Activated T-helper 1 cell treated with anti-CD3 and anti-CD28 coated beads, Interleukin-2, amount 50 U/mL, for 16 hours (primary cell): Measurements from ENCODE around the gene CIB2.

Experiments
- DNase-seq, 2 donors: peaks; one replicate each; pipeline ENCODE4 v3.0.0-alpha.2; 2020; ENCODE audit warnings: low read depth in 1 of 2, low spot score in 1 of 2

The CIB2 gene

DNA sequence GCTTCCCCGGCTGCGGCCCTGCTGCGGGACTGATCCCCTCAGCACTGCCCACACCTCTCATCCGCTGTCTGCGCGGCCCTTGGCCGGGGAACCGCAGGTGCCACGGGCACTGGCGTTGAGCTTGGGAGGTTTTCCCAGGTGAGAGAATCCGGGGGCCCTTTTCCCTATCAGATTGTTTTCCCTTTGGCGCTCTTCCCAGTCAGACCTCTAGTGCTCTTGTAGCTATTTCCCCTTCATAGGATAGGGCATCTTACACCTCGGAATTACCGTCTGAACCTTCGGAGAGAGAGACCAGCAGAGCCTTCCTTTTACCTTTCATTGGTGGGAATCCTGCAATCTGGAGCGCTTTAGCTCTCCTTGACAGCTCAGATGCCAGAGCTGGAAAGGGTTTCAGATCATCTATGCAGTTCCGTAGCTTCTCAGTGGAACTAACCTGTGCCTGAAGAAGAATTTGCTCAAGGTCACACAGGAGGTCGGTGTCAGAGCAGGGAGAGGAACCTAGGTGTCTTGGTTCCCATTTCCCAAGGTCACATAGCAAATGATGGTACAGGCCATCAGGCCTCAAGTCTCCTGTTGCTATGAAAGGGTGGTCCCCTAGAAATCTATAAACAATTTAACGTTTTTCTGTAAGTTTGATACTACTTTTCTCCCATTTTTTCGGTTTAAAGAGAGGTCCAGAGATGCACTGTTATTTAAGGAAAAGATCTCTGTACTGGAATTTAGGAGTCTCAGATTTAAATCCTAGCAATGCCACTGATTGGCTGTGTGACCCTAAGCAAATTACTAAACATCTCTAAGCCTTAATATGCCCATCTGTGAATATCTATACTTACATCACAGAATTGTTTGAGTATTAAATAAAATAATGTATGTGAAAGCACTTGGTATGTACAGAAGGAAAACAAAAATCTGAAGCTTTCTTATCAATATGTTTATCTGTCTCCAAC, 18.8 kb upstream of the CIB2 start:
- no peak for DNase-seq

DNA sequence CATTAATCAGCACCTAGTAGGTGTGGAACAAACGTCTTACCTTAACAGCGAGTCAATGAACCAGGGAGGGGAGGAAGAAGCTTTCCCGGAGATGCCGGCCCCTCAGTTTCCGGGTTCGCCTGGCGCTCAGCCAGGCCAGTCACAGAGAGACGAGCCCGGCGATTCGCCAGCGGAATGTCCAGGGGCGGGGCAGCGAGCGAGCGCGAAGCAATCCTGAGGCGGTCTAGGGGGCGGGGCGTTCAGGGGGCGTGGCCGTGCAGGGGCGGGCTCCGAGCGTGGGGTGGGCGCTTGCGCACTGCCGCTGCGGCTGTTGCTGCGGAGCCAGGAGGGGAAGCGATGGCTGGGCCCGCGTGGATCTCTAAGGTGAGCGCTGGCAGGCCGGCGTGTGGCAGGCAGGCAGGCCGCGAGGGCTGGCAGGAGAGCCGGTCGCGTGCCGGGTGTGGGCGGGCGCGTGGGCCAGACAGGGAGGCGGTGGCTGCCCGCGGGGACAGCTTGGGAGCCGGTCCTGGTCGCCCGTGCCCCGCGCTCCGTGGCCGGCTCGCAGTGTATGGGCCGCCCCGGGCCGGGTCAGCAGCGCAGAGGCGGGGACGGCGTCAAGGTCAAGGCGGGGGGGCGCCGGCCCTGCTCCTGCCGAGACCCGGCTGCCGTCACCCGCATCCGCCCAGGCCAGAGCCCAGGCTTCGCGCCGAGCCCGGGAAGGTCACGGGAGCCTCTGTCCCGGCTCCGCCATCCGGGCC, 18.0 kb upstream of the CIB2 start, which contains the start of gene IDH3A:
IDH3A (plus strand) TSS at position 295 of the 737 bp plus-strand sequence; CDS start at position 337, 42 bp downstream.
- DNase-seq, result peak; percentile 100

DNA sequence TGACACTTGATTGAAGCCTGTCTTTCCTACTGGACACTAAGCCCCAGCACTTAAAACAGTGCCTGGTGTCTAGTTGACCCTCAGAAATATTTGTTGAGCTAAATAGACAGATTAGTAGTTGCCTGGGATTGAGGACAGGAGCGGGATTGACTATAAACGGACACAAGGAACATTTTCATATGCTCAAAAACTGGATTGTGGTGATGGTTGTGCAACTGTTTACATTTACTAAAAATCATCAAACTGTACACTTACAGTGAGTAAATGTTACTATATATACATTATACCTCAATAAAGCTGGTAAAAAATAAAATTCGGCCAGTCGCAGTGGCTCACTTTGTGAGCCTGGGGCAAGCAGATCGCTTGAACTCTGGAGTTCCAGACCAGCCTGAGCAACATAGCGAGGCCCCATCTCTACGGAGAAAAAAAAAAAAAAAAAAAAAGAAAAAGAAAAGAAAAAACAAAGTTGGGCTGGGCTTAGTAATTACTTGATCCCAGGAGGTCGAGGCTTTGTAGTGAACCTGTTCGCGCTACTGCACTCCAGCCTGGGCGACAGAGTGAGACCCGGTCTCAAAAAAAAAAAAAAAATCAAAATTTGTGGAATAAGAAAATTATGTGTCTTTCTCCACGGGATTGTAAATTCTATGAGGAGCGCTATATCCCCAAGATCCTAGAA, 17.3 kb upstream of the CIB2 start:
- DNase-seq, result no peak

DNA sequence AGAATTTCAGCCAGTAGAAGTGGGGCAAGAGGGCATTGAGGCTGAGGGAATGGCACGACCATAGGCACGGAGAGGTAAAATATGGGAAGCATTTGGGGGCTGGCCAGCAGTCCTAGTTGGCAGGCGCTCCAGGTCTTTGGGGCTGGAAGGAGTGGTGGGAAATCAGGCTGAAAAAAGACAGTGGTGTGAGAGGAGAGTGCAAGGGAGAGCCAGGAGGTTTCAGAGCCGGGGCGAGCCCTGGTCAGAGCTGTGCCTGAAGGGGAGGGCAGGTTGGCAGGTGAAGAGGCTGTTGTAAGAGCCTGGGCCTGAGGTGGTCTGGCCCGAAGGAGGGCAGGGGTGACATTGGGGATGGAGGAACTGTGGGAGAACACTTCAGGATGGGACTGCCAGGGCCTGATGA, 16.3 kb upstream of the CIB2 start:
- no peak for DNase-seq

DNA sequence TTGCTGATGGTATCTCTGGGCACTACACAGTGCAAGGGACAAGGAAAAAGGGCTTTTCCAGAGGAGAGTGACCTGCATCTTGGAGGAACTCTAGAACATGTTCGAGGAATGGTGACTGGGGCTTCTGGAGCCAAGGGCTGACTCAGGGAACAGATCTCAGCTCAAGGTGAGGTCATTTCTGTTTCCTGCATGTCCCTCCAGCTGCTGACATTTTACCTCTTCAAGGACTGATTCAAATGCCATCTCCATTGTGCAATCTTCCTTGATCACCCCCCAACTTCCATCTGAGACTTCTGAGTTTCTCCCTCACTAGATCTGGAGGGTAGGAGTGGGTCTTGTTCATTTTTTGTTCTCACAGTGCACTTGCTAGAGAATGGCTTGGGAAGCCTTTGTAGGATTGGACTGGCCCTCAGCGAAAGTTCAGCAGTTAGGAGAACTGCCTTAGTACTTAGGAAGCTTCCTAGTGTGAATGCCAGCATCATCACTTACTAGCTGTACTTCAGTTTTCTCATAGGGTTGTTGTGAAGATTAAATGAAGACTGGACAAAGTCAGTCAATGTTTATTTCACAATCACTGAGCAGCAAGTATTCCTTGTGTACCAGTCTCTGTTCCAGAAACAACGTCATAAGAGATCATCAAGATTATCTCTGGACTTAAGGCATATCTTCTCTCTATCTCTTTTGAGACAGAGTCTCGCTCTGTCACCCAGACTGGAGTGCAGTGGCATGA, 15.3 kb upstream of the CIB2 start:
- DNase-seq, result no peak

DNA sequence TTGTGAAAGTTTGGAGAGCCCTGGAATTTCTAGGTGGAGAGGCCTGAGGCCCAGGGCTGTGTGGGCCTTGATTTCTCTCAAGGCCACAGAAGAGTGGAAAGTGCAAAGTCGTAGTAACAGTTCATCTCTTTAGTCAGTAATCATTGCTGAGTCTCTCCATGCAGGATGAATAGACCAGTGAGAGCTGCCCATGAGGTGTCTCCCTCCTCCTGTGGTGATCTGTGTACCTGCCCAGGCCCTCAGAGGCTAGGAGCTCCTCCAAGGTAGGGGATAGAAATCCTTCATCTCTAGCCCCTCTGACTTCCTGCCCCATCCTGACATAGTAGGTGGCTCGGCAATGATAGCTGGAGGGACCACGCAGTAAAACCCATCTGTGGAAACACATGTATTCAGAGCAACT, 11.1 kb upstream of the CIB2 start:
- no peak for DNase-seq

DNA sequence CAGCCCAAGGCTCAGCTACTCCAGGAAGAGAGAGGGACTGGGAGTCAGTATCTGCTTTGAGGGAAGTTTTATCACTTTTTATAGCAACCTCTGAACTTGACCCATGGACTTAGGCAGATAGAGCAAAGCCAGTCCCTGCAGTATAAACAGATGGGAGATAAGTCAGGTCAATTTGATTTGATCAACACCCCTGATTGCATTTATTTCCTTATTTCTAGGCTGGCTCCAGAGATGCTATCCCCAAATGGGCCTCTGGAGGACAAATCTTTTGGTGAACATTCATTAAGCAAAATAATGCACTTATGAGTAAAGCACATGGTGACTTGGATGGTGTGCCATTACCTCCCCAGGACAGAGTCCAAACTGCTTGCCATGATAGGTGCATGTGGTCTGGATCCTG, 9.0 kb upstream of the CIB2 start:
- no peak for DNase-seq

DNA sequence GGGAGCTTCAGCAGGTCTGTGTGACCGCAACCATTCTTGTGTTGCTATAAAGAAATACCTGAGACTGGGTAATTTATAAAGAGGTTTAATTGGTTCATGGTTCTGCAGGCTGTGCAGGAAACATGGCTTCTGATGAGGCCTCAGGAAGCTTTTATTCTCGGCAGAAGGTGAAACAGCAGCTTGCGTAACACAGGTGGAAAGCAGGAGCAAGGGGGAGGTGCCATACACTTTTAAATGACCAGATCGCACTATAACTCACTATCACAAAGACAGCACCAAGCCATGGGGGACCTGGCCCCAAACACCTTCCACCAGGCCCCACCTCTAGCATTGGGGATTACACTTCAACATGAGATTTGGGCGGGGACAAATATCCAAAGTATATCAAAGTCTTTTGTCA, 8.3 kb upstream of the CIB2 start:
- no peak for DNase-seq

DNA sequence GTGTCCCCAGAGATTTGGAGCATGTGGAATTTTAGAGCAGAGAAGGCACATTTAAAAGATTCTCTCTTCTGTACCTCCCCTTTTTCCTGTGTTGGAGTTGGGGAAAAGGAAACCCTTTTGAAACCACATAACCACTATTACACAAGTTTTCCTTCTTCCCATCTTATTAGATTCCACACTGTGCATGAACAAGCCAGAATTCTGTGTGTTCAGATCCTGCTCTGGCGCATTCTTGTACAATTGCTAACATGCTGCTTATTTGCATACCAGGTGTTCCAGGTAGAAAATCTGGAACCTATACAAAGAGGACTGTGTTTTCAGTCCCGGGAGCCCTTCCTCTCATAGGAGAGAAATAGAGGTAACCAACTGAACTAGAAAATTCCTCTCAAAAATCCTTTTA, 2.6 kb upstream of the CIB2 start:
- no peak for DNase-seq

DNA sequence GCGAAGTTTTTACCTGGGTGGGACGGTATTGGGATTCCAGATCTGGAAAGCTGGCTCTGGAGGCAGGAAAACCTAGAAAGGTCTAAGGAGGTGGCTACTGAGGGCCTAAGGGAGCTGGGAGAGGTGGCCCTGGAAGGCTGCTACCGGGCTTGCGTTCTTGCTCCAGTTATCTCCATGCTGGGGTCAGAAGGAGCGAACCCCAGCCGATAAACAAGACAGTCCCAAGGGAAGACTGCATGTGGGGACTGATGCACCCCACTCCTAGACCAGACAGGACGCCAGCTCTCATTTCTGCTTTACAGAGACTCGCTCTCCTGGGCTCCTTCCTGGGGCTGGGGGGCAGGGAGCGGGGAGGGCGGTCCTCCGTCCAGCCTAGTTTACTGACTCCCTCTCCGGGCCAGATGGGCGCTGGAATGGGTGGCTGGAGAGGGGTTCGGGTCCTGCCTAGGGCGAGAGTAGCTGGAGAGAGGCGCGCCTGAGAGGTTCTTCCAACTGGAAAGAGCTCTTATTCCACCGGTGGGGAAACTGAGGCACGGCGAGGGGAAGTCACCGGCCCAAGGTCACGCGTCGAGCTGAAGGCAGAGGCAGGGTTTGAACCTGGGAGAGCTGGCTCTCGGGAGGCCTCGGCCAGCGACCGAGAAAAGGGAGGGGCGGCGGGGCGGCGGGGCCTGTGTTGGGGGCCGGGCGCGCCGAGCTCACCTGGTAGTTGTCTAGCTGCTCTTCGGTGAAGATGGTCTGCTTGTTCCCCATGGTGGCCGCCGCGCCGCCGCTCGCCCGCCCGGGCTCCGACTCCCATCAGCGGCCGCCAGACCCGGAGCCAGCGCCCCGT, 565 bp downstream of the CIB2 start:
- DNase-seq, result no peak

DNA sequence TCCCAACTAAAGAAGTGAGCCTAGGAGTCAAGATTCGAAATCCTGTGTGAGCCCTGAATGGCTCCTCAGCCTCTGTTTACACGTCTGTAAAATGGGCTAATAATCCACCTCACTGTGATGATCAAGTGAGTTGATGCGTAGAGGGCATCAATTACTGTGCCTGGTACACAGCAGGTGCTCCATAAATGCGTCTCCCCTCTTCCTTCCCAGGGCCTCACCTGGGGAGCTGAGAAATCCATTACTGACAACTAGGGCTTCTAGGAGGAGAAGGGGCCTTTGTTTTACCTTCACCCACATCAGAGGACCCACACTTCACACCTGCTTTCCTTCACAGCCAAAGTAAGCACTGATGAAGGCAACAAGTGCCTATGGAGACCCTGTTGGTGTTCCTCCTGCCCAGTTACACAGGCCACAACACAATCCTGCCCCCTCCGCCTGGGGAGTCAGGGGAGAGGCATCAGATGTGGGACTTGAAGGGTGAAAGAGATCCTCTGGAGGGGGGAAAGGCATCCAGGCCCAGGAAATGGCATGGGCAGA, 1.4 kb downstream of the CIB2 start:
- no peak for DNase-seq

DNA sequence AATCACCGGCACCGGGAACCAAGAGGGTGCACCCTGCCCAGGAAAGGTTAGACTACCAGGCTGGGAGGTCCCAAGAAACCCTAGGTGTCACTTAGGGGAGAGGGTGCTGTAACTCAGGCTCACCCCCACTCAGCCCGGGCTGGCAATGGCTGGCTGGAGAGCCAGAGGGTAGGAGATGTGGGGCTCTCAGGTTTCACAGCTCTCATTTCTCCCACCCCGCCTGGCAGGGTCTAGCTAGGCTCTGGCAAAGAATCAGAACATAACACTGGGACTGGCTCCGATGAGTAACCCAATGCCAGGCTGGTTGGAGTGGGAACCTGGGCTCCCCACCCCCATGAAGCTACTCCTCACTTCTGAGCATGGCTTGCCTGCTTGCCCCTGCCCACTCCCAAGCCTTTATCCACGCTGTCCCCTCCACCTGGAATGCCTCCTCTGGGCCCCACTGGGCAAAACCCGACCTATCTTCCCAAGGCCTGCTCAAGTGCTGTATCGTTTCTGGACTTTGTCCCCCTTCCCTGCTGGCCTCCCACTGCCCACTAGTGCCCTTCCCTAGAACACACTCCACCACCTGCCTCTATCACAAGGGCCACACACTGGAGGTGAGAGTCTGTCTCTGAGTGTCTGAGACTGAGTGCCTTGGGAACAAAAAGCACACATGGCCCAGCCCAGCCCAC, 2.0 kb downstream of the CIB2 start:
- DNase-seq, result no peak

DNA sequence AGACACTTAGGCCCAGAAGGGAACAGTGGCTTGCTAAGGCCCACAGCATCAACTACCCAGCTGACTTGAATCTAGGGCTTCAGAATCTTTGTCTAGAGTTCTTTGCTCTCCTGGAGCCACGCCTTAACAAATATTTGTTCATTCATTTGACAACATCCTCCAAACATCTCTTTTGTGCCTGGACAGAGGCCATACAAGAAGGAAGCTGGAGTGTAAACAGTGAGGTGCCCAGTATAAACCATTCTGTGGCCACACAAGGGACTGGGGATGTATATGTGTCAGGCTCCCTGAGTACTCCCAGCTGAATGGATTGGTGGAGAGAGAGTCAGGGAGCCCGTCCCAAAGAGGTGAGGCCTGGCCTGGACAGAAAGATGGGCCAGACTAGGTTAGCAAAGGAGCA, 3.4 kb downstream of the CIB2 start:
- no peak for DNase-seq

DNA sequence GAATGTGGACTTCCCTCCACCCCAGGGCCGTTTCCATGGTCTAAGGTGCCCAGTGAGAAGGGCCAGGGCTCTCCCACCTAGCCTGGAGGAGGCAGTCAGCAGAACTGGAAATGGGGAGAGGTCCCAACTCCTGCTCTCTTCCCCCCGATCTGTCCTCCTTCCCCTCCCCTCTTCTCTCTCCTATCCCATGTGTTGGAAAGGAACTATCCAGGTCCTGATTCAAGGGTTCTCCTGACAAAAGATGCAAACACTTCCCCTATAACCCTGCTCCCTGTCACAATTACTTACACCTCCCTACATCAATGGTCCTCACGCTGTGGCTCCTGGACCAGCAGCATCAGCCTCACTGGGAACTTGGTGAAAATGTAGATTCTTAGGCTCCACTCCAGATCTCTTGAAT, 6.0 kb downstream of the CIB2 start:
- DNase-seq, result no peak

DNA sequence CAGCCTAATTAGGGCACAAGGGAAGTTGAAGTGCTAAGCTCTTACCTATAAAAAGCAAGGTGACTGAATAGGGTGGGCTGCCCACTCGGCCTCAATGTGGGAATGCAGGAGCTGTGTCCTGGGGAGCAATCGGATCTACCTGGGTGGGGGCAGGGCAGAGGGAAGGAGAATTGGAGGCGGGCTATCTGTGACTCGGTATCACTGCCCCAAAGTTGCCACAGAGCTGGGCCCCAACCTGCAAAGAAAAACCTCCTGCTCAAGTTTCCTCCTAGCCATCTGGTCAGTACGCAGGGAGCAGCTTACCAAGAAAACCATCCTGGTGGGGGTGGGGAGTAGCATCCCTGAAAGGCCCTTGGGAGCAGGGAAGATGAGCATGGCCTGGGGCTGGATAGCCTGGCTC, 10.7 kb downstream of the CIB2 start:
- no peak for DNase-seq

DNA sequence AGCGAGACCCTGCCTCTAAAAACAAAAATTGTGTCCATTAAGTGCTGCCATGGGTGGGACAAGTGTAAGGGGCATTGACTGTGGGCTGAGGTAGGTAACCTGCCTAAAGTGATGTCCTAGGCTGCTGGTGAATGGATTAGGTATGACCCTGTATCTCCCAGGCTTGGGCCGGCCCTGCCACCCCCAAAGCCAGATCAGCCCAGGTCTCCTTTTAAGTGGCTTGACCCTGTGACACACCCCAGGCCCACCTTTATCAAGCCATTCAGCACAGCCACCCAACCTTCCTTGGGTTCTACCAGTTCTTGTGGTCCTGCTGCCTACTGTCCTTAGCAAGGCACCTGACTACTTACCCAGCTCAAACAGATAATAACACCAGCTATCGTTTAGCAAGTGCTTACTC, 18.7 kb downstream of the CIB2 start:
- DNase-seq, result no peak

DNA sequence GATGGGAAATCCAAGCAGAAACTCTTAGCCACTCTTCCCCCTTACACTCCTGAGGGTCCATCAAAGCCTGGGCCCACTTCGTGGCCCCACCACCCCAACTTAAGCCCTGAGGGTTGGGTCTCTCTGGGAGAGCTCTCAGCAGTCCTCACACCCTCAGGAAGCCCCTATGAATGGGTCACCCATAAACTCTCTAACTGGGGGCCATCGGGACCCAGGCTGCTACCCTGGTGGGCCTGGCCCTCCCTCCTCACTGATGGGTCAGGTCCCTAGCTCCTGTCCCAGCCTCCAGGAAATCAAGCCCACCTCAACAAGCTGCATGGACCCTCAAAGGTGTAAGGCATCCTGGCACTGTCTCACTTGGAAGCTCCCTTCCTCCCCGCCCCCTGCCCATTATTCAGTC, 19.5 kb downstream of the CIB2 start:
- no peak for DNase-seq

DNA sequence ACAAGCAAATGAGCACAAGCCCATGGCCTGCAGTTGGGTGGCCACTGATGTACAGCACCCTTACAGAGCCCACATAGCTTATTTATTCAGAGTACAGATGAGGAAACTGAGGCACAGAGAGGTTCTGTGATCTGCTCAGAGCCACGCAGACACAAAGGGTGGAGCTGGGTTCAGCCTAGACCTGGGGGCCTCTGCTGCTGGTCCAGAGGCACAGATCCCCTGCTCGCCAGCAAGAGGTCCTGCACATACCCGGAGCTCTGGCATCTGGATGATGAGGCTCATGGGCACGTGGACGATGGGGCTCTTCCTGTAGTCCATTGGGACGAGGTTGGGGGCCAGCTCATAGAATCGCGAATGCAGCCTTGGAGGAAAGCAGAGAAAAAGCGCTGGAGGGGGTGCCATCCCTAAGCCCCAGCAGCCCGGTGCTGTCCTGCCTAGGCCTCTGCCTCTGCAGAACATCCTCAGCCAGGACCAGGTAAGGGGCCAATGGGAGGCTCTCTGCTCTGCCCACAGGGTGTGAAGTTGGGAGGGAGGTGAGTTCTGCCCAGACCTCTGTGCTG, 20.2 kb downstream of the CIB2 start:
- DNase-seq, result no peak

DNA sequence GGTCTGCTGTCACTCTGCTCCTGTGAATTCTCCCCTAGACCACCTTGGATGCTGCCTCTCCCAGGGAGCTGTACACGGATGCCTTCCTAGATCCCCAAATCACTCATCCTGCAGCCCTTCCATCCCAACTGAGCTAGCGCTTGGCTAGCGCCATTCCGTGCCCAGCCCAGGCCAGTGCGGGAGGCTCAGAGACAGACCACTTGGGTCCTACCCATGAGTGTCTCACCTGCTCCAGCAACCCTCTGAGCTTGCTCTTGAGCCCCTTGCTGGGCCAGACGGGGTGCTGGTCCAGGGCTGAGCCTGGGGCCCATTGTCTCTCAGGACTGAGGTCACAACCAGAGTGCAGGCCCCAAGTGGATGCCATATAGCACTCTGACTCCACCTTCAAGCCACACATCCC, 21.1 kb downstream of the CIB2 start:
- no peak for DNase-seq
